Activated naive CD8-positive, alpha-beta T cell treated with anti-CD3 and anti-CD28 coated beads for 36 hours (primary cell): ENCODE measurements around the gene UBE2QL1. TPM values are rescaled to one million over a fixed set of nuclear protein-coding genes. Genes with fewer than 3 reads are reported as not detected.

Experiments
- DNase-seq: peaks from one replicate; pipeline ENCODE4 v3.0.0; 2021
- H3K27ac Mint-ChIP-seq: one replicate; pipeline ENCODE4 v1.8.0; 2022; ENCODE audit warnings: mild to moderate bottlenecking, moderate library complexity, mixed read lengths
- H3K27me3 Mint-ChIP-seq: one replicate; pipeline ENCODE4 v1.8.0; 2022; ENCODE audit warnings: mild to moderate bottlenecking, mixed read lengths
- H3K36me3 Mint-ChIP-seq: one replicate; pipeline ENCODE4 v1.8.0; 2021; ENCODE audit warnings: mild to moderate bottlenecking, mixed read lengths
- H3K4me1 Mint-ChIP-seq: one replicate; pipeline ENCODE4 v1.8.0; 2021; ENCODE audit warnings: mixed read lengths
- H3K4me3 Mint-ChIP-seq: one replicate; pipeline ENCODE4 v1.8.0; 2022; ENCODE audit warnings: mild to moderate bottlenecking, moderate library complexity, mixed read lengths
- H3K9me3 Mint-ChIP-seq: one replicate; pipeline ENCODE4 v1.8.0; 2022; ENCODE audit warnings: mixed read lengths
- total RNA-seq, 2 experiments: library from RNA; stranded (reverse); gene quantifications; one replicate each; pipeline ENCODE4 v1.2.3, GENCODE V29; 2021

Gene UBE2QL1
- total RNA-seq, 2 experiments from 2014 or later = not detected

GRCh38 chr5:6418679-6419276 lies 29.9 kb upstream of the UBE2QL1 start:
- Mint-ChIP-seq H3K36me3 (no peaks in the 10 kb centered on the region), H3K4me1 (no peaks in the 10 kb centered on the region), H3K9me3 (no peaks in the 10 kb centered on the region), H3K27ac (no peak overlapping the region), H3K4me3 (no peak overlapping the region), H3K27me3 (no peaks in the 10 kb centered on the region)
- DNase-seq = no peak

- DNase-seq = no peak
- Mint-ChIP-seq H3K27me3 (no peaks in the 10 kb centered on the region), H3K9me3 (no peaks in the 10 kb centered on the region), H3K4me1 (no peaks in the 10 kb centered on the region), H3K4me3 (no peak overlapping the region), H3K27ac (no peak overlapping the region), H3K36me3 (no peaks in the 10 kb centered on the region)
Observed at GRCh38 chr5:6419340-6419852, 29.3 kb upstream of the UBE2QL1 start.

- no peak overlapping the region for H3K27ac Mint-ChIP-seq
Observed at GRCh38 chr5:6423327-6424109, 25.1 kb upstream of the UBE2QL1 start.

GRCh38 chr5:6424110-6424659 lies 24.5 kb upstream of the UBE2QL1 start:
- H3K27ac Mint-ChIP-seq = no peak overlapping the region
- H3K36me3 Mint-ChIP-seq = no peaks in the 10 kb centered on the region
- no peak overlapping the region for H3K4me3 Mint-ChIP-seq
- no peaks in the 10 kb centered on the region for H3K4me1 Mint-ChIP-seq
- DNase-seq = no peak
- no peaks in the 10 kb centered on the region for H3K9me3 Mint-ChIP-seq
- H3K27me3 Mint-ChIP-seq = peaks cover 10% of the 10 kb centered on the region

More at GRCh38 chr5:6423327-6424109, 25.1 kb upstream of the UBE2QL1 start:
- Mint-ChIP-seq H3K9me3 (no peaks in the 10 kb centered on the region), H3K36me3 (no peaks in the 10 kb centered on the region), H3K4me3 (no peak overlapping the region), H3K27me3 (peaks cover 10% of the 10 kb centered on the region), H3K4me1 (no peaks in the 10 kb centered on the region)
- no peak for DNase-seq

GRCh38 chr5:6424700-6425099 lies 24.0 kb upstream of the UBE2QL1 start:
- Mint-ChIP-seq H3K4me3 (no peak overlapping the region), H3K36me3 (no peaks in the 10 kb centered on the region), H3K27me3 (peaks cover 10% of the 10 kb centered on the region), H3K27ac (no peak overlapping the region), H3K4me1 (no peaks in the 10 kb centered on the region), H3K9me3 (no peaks in the 10 kb centered on the region)
- DNase-seq = no peak

- DNase-seq = no peak
- Mint-ChIP-seq H3K9me3 (no peaks in the 10 kb centered on the region), H3K36me3 (no peaks in the 10 kb centered on the region), H3K4me1 (no peaks in the 10 kb centered on the region), H3K27me3 (peaks cover 19% of the 10 kb centered on the region), H3K27ac (no peak overlapping the region), H3K4me3 (no peak overlapping the region)
Observed at GRCh38 chr5:6427694-6428093, 21.0 kb upstream of the UBE2QL1 start.

GRCh38 chr5:6430418-6431028 lies 18.1 kb upstream of the UBE2QL1 start:
- H3K36me3 Mint-ChIP-seq = no peaks in the 10 kb centered on the region
- no peak overlapping the region for H3K4me3 Mint-ChIP-seq
- no peaks in the 10 kb centered on the region for H3K9me3 Mint-ChIP-seq
- H3K27ac Mint-ChIP-seq = no peak overlapping the region
- H3K4me1 Mint-ChIP-seq = no peaks in the 10 kb centered on the region
- DNase-seq = no peak
- H3K27me3 Mint-ChIP-seq = peaks cover 39% of the 10 kb centered on the region

- Mint-ChIP-seq H3K4me1 (no peaks in the 10 kb centered on the region), H3K4me3 (no peak overlapping the region), H3K27ac (no peak overlapping the region), H3K9me3 (no peaks in the 10 kb centered on the region), H3K27me3 (peaks cover 41% of the 10 kb centered on the region), H3K36me3 (no peaks in the 10 kb centered on the region)
- DNase-seq = no peak
Observed at GRCh38 chr5:6431214-6432195, 17.2 kb upstream of the UBE2QL1 start.

GRCh38 chr5:6432206-6432605 lies 16.5 kb upstream of the UBE2QL1 start:
- H3K4me3 Mint-ChIP-seq = no peak overlapping the region
- no peaks in the 10 kb centered on the region for H3K4me1 Mint-ChIP-seq
- H3K27ac Mint-ChIP-seq = no peak overlapping the region
- H3K9me3 Mint-ChIP-seq = no peaks in the 10 kb centered on the region
- peaks cover 35% of the 10 kb centered on the region for H3K27me3 Mint-ChIP-seq
- DNase-seq = no peak
- H3K36me3 Mint-ChIP-seq = no peaks in the 10 kb centered on the region

- Mint-ChIP-seq H3K4me1 (no peaks in the 10 kb centered on the region), H3K27ac (no peak overlapping the region), H3K36me3 (no peaks in the 10 kb centered on the region), H3K27me3 (peaks cover 39% of the 10 kb centered on the region), H3K9me3 (no peaks in the 10 kb centered on the region), H3K4me3 (no peak overlapping the region)
- no peak for DNase-seq
Observed at GRCh38 chr5:6434731-6435130, 13.9 kb upstream of the UBE2QL1 start.

- Mint-ChIP-seq H3K9me3 (no peaks in the 10 kb centered on the region), H3K27me3 (peaks cover 42% of the 10 kb centered on the region), H3K27ac (no peak overlapping the region), H3K4me3 (no peak overlapping the region), H3K4me1 (no peaks in the 10 kb centered on the region), H3K36me3 (no peaks in the 10 kb centered on the region)
- DNase-seq = no peak
Observed at GRCh38 chr5:6435356-6435755, 13.3 kb upstream of the UBE2QL1 start.

GRCh38 chr5:6436715-6437331 lies 11.8 kb upstream of the UBE2QL1 start:
- no peak overlapping the region for H3K4me3 Mint-ChIP-seq
- H3K9me3 Mint-ChIP-seq = peaks cover 1% of the 10 kb centered on the region
- H3K27ac Mint-ChIP-seq = no peak overlapping the region
- H3K27me3 Mint-ChIP-seq = peaks cover 46% of the 10 kb centered on the region
- H3K4me1 Mint-ChIP-seq = no peaks in the 10 kb centered on the region
- DNase-seq = no peak
- no peaks in the 10 kb centered on the region for H3K36me3 Mint-ChIP-seq

GRCh38 chr5:6439588-6440550 lies 8.8 kb upstream of the UBE2QL1 start:
- peaks cover 28% of the 10 kb centered on the region for H3K27me3 Mint-ChIP-seq
- no peak overlapping the region for H3K4me3 Mint-ChIP-seq
- H3K27ac Mint-ChIP-seq = no peak overlapping the region
- no peak for DNase-seq
- no peaks in the 10 kb centered on the region for H3K4me1 Mint-ChIP-seq
- peaks cover 1% of the 10 kb centered on the region for H3K9me3 Mint-ChIP-seq
- H3K36me3 Mint-ChIP-seq = no peaks in the 10 kb centered on the region
